Left forelimb (tissue), 1 donor: ENCODE results near the gene ATF5.
A peak's percentile ranks its signal among the peaks of the same experiment; 100 is the strongest.
"Not testable (repeated sequence)": the region's sequence is repeated elsewhere in the genome, so short reads cannot be mapped to it uniquely, and the experiment has no call there.

Experiments used
- DNase-seq: peaks from one replicate; pipeline ENCODE4 v3.0.0-alpha.2; 2018; ENCODE audit warnings: low spot score

Gene ATF5

GRCh38 chr19:49949742-49950589, 21.0 kb downstream of the ATF5 start:
- DNase-seq, result no peak

DNA sequence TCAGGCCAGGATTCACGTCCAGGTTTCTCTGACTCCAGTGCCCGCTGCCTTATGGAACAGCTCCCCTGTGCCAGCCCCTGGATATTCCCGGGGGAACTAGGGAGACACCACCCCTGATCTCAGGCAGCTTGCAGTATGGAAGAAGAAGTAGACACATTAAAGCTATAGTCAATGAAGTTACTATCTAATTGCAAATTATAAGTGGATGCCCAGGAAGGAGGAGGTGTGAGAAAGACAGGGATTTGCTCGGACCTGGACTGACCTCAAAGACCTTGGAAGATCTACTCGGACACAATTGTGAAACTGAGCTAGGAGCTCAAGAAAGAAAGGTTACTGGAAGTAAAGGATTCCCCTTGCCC, 21.6 kb downstream of the ATF5 start:
- DNase-seq, result no peak

- DNase-seq, result no peak
Measured at GRCh38 chr19:49950956-49951526, 22.0 kb downstream of the ATF5 start.

DNA sequence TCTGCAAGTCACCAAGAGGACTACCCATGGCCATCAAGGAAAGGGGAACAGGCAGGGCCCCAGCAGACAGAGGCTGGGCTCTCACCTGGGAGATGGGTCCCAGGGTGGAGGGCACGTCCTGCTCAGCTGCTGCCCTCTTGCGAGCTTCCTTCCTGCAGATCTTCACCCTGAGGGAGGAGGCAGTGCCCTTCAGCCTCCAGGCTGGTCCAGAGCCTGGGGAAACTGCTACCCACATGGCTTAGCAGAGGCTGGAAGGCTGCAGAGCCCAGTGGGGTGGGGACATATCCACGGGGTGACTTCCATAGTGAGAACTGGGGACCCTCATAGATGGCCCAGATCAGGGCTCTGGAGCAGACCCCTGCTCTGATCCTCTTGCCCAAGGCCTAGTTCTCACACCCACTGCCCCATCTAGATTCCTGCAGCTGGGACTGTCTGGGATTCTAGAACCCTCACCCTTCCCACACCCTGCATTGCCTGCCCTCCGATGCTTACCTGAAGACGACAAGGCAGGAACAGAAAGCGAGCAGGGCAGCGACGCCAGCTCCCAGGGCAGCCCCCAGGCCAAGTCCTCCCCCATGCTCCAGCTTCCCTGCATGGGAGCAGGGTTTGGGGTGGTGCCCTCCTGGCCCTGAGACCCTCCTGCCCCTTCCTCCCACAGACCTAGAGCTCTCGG, 22.9 kb downstream of the ATF5 start:
- DNase-seq, result peak; percentile 37

DNA sequence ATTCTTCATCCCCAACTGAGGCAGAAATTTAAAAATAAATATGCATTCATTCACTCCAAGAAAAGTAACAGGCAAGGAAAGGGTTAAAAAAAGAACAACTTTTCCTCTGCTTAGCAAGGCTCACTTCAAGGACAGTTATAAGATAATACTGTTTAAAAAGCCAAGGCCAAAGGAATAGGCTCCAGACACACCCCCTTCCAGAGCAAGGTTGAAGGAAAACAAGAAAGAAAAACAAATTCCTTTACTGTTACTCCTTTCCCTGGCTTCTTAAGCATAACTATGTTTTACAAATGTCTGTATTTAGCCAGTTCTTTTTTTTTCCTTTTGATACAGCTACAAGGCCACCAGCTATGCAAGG, 23.5 kb downstream of the ATF5 start:
- no peak for DNase-seq

- no peak for DNase-seq
Measured at GRCh38 chr19:49952906-49953305, 23.9 kb downstream of the ATF5 start.

- no peak for DNase-seq
Measured at GRCh38 chr19:49953416-49953815, 24.4 kb downstream of the ATF5 start.

GRCh38 chr19:49954092-49954829, 25.3 kb downstream of the ATF5 start:
- peak; percentile 26 for DNase-seq

- no peak for DNase-seq
Measured at GRCh38 chr19:49954933-49955332, 25.9 kb downstream of the ATF5 start.

- no peak for DNase-seq
Measured at GRCh38 chr19:49956115-49956495, 27.1 kb downstream of the ATF5 start.

DNA sequence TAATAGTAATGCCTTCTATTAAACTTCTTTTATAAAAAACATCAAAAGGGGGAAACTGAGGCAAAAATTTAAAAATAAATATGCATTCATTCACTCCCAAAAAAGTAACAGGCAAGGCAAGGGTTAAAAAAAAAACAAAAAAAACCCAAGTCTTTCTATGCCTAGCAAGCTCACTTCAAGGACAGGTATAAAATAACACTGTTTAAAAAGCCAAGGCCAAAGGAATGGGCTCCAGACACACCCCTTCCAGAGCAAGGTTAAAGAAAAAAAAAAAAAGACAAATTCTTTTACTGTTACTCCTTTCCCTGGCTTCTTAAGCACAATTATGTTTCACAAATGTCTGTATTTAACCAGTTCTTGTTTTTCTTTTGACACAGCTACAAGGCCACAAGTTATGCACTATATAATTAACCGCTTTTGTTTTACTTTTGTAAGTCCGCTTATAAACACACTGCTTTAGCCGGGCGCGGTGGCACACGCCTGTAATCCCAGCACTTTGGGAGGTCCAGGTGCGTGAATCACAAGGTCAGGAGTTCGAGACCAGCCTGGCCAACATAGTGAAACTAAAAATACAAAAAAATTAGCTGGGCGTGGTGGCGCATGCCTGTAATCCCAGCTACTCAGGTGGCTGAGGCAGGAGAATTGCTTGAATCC, 28.4 kb downstream of the ATF5 start:
- DNase-seq, result no peak

- not testable (repeated sequence) for DNase-seq
Measured at GRCh38 chr19:49958144-49958543, 29.1 kb downstream of the ATF5 start.

- DNase-seq, result not testable (repeated sequence)
Measured at GRCh38 chr19:49958596-49958995, 29.6 kb downstream of the ATF5 start.

DNA sequence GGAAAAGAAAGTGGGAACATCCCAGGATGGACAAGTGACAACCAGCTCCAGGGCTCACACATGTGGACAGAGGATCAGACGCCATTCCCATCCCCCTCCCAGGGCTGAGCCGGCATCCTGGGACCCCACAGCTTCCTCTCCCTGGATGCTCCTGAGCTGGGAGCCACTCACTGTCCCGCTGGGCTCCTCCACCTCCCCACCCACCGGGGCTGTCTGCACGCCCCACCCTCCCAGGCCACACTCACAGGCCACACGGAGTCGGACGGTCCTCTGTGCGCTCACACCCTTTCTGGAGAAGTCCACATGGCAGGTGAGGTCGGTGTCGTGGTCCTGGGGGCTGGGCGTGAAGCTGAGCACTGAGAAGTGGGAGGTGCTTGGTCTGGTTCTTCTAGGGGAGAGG, 30.9 kb downstream of the ATF5 start:
- DNase-seq, result not testable (repeated sequence)

GRCh38 chr19:49960980-49961379, 32.0 kb downstream of the ATF5 start, which contains the start of gene SIGLEC11:
Gene SIGLEC11, minus strand, starts transcription at chr19:49961172. Its CDS starts 91 bp downstream, at chr19:49961081.
- not testable (repeated sequence) for DNase-seq

DNA sequence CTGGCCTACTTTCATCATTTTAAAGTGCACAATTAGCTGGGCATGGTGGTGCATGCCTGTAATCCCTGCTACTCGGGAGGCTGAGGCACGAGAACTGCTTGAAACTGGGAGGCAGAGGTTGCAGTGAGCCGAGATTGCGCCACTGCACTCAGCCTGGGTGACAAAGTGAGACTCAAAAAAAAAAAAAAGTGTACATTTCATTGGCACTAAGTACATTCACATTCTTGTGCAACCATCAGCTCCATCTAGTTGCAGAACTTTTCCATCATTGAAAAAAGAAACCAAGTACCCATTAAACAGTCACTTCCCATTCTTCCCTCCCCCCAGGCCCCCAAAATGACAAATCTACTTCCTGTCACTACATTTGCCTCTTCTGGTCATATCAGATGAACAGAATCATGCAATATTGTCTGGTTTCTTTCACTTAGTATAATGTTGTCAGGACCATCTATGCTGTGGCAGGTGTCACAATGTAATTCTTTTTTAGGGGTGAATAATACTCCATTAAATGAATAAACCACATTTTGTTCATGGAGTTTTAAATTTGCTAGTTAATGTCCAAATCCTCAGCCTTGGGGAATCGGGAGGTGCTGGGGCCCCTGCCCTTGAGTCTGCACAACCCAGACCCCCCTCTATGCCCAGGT, 39.4 kb downstream of the ATF5 start:
- no peak for DNase-seq

DNA sequence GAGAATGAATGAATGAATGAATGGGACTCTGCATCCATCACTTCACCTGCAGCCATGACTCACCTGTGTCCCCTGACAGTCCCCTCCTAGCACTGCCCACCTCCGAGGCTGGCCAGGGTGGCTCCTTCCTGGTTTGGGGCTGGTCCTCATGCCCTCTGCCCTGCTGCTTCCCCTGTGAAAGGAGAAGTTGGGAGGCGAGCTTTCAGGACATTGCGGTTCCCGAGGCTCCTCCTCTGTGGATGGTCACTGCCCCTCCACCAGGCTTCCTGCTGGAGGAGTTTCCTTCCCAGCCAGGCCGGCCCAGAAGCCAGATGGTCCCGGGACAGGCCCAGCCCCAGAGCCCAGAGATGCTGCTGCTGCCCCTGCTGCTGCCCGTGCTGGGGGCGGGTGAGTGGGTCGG, 40.4 kb downstream of the ATF5 start:
- not testable (repeated sequence) for DNase-seq

- DNase-seq, result peak; percentile 53
Measured at GRCh38 chr19:49971991-49972411, 43.0 kb downstream of the ATF5 start.

GRCh38 chr19:49972841-49973240, 43.8 kb downstream of the ATF5 start:
- peak; percentile 61 for DNase-seq

GRCh38 chr19:49973987-49974386, 45.0 kb downstream of the ATF5 start:
- peak; percentile 57 for DNase-seq

DNA sequence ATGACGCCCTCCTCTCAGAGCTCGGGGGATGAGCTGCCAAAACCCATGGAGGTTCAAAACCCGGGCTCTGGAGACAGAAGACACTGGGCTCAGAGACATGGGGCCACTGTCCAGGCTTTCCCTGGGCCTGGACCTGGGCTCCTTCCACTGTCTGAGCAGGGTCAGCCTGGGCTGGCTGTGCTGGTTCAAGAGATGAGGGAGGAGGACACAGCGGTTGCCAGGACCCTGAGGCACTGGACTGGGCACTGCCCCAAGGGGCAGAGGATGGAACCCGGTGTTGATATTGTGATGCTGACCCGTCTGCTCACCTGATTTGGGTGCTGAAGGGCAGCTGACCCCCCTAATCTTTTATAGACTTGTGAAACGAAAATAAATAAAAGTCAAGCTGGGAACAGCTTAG, 46.0 kb downstream of the ATF5 start:
- peak; percentile 23 for DNase-seq
